Activated naive CD4-positive, alpha-beta T cell treated with anti-CD3 and anti-CD28 coated beads for 36 hours (primary cell): Measurements from ENCODE around the gene TAL1. TPM values are rescaled to one million over a fixed set of nuclear protein-coding genes. Genes with fewer than 3 reads are reported as not detected.

Experiments used
- CTCF ChIA-PET: fragments of 350-600 bp; sonication (Branson Sonifier 250); formaldehyde crosslinking; loops from one replicate; lab custom pipeline; 2021; ENCODE audit warnings: antibody characterized with exemption; lab: Charles Lee
- DNase-seq: peaks from one replicate; pipeline ENCODE4 v3.0.0-alpha.2; 2020
- H3K27ac Mint-ChIP-seq: one replicate; pipeline ENCODE4 v1.8.0; 2021; ENCODE audit warnings: mild to moderate bottlenecking, mixed read lengths
- H3K27me3 Mint-ChIP-seq: one replicate; pipeline ENCODE4 v1.8.0; 2021; ENCODE audit warnings: low read depth, mixed read lengths
- H3K36me3 Mint-ChIP-seq: one replicate; pipeline ENCODE4 v1.8.0; 2021; ENCODE audit warnings: low read depth, mixed read lengths
- H3K4me1 Mint-ChIP-seq: one replicate; pipeline ENCODE4 v1.8.0; 2021; ENCODE audit warnings: low read depth, mixed read lengths
- H3K4me3 Mint-ChIP-seq: one replicate; pipeline ENCODE4 v1.8.0; 2021; ENCODE audit warnings: mild to moderate bottlenecking, moderate library complexity, mixed read lengths
- H3K9me3 Mint-ChIP-seq: one replicate; pipeline ENCODE4 v1.8.0; 2021; ENCODE audit warnings: mixed read lengths
- intact Hi-C: fragments of 100-400 bp; cut with micrococcal nuclease; formaldehyde crosslinking; loops from one replicate; pipeline ENCODE4 v1.15.1; 2023
- total RNA-seq, 2 experiments: library from RNA; stranded (reverse); gene quantifications; one replicate each; pipeline ENCODE4 v1.2.3, GENCODE V29; 2021

The TAL1 gene
- total RNA-seq, 2 experiments from 2014 or later, result not detected

DNA sequence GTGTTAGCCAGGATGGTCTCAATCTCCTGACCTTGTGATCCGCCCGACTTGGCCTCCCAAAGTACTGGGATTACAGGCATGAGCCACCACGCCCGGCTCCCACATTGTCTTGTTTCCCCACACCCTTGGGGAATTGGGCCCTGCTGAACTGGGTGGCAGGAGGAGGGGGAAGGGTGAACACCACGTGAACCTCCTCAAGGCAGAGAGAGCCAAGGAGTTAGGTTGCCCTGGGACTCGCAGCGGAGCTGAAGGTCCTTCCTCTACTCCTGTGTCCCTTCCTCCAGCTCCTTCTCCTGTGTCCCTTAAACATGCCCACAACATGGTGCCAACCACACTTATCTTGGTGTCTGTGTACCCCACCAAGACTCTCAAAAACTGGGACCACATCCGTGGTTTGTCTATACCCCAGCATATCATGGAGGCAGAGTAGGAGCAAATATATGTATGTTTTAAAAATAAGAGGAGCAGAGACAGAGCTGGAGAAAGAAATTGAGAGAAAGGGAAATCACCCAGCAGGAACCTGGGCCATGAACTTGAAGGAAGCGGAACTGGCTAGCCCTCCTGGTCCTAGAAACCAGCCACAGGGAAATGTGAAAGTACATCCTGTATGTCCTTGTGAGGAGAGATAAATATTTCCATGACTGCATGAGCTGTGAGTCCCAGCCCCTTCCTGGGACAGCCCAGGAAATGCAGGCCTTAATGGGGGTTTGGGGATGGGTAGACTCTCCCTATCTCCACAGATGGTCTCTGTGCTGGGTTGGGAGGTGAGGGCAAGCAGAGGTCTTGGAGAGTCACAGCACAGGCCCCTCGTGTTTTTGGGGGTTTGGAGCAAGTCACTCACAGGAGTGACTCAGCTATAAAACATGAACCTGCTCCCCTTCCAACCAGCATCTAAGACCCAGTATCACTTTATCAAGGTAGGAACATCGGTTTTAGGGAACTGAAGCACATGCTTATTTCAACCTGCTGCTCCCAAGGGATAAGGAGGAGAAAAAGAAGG lies 9.4 kb upstream of the TAL1 start:
- peaks cover 28% of the 10 kb centered on the region for H3K27me3 Mint-ChIP-seq
- CTCF ChIA-PET, result interaction anchor here (1.2 kb wide), 1 partner anchor 190 kb away, joined by 3 read pairs; no protein-coding TSS in a partner anchor
- H3K36me3 Mint-ChIP-seq, result no peaks in the 10 kb centered on the region
- H3K9me3 Mint-ChIP-seq, result no peaks in the 10 kb centered on the region
- DNase-seq, result no peak
- no peak overlapping the region for H3K27ac Mint-ChIP-seq
- peaks cover 3% of the 10 kb centered on the region for H3K4me1 Mint-ChIP-seq
- H3K4me3 Mint-ChIP-seq, result no peak overlapping the region
- intact Hi-C loops, result no loop called here

DNA sequence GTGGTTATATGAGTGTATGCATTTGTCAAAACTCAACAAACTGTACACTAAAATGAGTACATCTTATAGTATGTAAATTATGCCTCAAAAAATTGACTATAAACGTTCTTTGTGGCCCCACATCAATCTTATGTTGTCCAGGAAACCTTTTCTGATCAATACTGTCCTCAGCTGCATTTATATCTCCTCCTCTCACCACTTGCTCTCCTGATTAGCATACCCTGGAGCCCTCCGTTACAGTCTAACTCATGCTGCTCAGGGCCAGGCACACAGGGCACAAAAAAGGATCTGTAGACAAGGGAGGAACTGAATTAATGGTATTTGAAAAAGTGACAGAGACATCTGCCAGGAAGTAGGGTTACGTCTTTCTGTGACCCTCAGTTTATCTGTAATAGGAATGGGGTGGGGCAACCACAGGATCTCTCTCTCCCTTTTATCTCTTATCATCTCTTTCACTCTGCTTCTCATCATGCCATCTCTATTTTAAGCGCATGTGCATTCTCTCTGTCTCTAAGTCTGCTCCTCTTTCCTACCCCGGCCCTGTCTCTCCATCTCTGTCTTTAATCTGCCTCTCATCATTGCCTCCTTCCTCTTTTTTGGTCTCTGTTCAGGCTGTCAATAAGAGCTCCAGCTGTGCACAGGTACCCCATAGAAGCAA lies 7.0 kb upstream of the TAL1 start:
- H3K9me3 Mint-ChIP-seq, result no peaks in the 10 kb centered on the region
- CTCF ChIA-PET, result interaction anchor here (1.5 to 1.6 kb wide), 2 partner anchors 23 to 46 kb away, joined by 3 to 4 read pairs; no protein-coding TSS in a partner anchor
- no peak overlapping the region for H3K4me3 Mint-ChIP-seq
- intact Hi-C loops, result no loop called here
- no peak overlapping the region for H3K27ac Mint-ChIP-seq
- H3K36me3 Mint-ChIP-seq, result no peaks in the 10 kb centered on the region
- no peak for DNase-seq
- H3K4me1 Mint-ChIP-seq, result peaks cover 3% of the 10 kb centered on the region
- H3K27me3 Mint-ChIP-seq, result peaks cover 40% of the 10 kb centered on the region

DNA sequence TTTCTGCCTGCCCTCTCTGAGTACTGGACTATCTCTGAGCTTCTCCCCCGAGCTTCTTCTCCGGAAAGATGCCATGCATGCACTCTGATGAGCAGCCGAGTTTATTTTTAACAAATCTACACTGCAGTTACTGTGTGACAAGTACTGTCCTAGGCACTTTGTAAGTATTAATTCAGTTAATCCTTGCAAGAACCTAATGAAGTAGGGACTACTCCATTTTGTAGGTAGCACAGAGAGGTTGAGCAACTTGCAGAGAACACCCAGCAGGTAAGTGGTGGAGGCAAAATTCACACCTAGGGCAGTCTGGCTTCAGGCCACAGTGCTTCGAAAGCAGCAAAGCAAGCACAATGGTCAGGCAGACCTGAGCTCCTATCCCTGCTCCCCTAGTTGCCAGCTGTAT lies 3.8 kb upstream of the TAL1 start:
- H3K36me3 Mint-ChIP-seq, result no peaks in the 10 kb centered on the region
- no peaks in the 10 kb centered on the region for H3K9me3 Mint-ChIP-seq
- peaks cover 13% of the 10 kb centered on the region for H3K4me1 Mint-ChIP-seq
- intact Hi-C loops, result no loop called here
- CTCF ChIA-PET, result no interaction called here
- H3K4me3 Mint-ChIP-seq, result no peak overlapping the region
- no peak for DNase-seq
- H3K27me3 Mint-ChIP-seq, result peaks cover 51% of the 10 kb centered on the region
- H3K27ac Mint-ChIP-seq, result no peak overlapping the region

DNA sequence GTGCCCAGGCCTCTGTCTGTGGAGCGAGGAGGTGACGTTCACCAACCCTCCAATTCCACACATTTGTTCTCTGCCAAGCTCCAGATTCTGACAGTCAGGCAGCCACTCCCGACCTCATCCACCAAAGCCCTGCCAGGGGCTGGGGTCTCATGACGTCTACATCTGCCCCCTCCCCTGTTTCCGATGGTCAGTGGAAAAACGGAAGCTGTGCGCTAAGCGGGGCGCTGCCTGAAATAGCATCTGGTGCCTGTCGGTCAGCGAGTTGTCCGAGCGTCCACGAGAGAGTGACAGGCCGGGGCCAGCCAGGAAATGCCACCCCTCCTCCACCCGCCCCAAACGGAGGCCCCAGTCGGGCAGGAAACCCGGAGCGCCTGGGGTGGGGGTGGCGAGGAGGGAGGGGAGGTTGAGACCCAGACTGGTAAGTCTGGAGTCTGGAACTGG lies 3.2 kb upstream of the TAL1 start:
- H3K27ac Mint-ChIP-seq, result no peak overlapping the region
- intact Hi-C loops, result no loop called here
- H3K36me3 Mint-ChIP-seq, result no peaks in the 10 kb centered on the region
- no peaks in the 10 kb centered on the region for H3K9me3 Mint-ChIP-seq
- CTCF ChIA-PET, result interaction anchor here (1.5 kb wide), 1 partner anchor 56 kb away, joined by 3 read pairs; no protein-coding TSS in a partner anchor
- DNase-seq, result no peak
- H3K4me3 Mint-ChIP-seq, result no peak overlapping the region
- H3K4me1 Mint-ChIP-seq, result peaks cover 16% of the 10 kb centered on the region
- peaks cover 56% of the 10 kb centered on the region for H3K27me3 Mint-ChIP-seq

DNA sequence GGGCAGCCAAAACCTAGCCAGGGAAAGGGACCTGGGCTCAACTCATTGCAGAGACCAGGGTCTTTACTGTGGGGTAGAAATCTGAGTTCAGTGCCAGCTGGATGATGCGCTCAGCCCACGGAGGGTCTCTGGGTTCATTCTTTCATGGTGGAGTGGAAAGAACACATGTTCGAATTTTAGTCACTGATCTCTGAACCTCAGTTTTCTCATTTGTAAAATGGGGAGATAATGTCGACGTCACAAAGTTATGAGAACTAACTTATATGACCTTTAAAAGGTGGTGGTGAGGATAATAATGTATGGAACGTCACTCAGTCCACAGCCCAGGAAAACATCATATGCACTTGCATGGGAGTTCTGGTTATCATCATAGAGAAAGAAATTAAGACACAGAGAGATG lies 1.2 kb upstream of the TAL1 start:
- peaks cover 69% of the 10 kb centered on the region for H3K27me3 Mint-ChIP-seq
- no peak overlapping the region for H3K4me3 Mint-ChIP-seq
- H3K9me3 Mint-ChIP-seq, result no peaks in the 10 kb centered on the region
- no peak for DNase-seq
- H3K27ac Mint-ChIP-seq, result no peak overlapping the region
- H3K36me3 Mint-ChIP-seq, result no peaks in the 10 kb centered on the region
- peaks cover 22% of the 10 kb centered on the region for H3K4me1 Mint-ChIP-seq
- CTCF ChIA-PET, result interaction anchor here (0.7 to 1.2 kb wide), 2 partner anchors 54 to 504 kb away, joined by 3 to 4 read pairs; no protein-coding TSS in a partner anchor
- intact Hi-C loops, result loop anchor here (5.0 kb wide), 1 partner anchor 204 kb away; the partner anchor contains the start of gene FOXD2

DNA sequence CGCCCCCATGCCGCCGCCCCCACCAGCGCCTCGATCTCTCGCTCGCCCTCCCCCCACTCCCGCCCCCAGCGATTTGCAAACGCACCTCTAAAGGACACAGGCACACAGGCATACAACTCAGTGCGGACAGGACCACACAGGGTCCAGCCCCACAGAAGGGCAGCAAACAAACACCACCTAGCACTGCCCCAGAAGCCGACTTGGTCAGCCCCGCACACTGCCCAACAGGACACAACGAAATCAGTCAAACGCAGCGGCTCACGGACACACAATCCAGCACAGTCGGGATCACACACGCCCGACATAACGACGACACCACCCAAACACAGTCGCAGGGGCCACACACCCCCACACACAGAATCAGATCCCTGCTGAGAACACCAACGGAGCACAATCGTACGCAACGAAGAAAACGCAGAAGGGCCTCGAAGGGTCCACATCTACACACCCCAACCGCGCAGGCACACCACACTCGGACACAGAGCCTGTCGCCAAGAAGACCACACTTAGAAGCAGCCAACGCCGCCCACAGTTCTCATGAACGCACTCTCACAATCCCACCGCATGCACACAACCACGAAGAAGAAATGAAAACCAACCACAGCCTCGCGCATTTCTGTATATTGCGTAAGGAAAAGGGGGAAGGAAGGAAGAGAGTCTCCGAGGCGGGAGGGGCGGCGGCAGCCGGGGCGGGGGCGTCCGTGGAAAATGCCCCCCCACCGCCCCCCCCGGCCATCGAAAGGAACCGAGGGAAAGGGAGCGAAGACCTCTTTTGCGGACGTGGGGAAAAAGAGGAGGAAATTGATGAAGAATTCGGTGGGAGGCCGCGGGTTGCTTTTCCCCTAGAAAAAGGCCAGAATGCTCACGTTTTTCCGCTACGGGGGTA lies 481 bp downstream of the TAL1 start:
- peak; percentile 41 for DNase-seq
- Mint-ChIP-seq H3K36me3 (no peaks in the 10 kb centered on the region), H3K27ac (no peak overlapping the region), H3K4me1 (peaks cover 22% of the 10 kb centered on the region), H3K4me3 (peak overlapping the region; percentile 73), H3K9me3 (no peaks in the 10 kb centered on the region), H3K27me3 (peaks cover 80% of the 10 kb centered on the region)
- intact Hi-C loops, result loop anchor here (5.0 kb wide), 1 partner anchor 206 kb away; the partner anchor contains the start of gene FOXD2
- CTCF ChIA-PET, result interaction anchor here (1.2 kb wide), 1 partner anchor 53 kb away, joined by 4 read pairs; no protein-coding TSS in a partner anchor

DNA sequence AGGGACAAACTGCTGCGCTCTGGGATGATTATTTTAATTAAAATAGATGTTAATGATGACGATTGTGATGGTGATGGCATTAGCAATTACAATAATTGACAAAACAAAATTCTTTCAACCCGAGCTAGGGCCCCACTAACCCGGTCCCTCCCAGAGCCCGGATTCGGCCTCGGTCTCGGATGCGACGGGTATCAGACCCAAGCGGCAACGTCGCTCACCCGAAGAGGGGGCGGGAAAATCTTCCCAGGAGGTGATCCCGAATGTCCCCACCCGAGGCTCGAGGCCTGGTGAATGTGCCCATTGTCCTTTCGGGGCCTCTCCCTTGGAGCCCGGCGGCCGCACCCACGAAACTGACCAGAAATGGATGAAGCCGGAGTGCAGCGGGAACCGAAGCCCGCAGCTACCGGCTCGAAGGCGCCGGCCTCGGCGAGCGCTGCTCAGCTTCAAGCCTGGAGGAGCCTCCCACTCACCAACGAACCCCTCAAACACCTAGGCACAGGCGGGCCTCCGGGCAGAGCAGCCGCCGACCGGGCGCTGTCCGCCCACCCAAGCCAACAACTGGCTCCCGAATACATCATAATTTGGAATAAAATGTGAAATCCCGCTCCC lies 1.2 kb downstream of the TAL1 start:
- DNase-seq, result no peak
- intact Hi-C loops, result loop anchor here (5.0 kb wide), 1 partner anchor 207 kb away; the partner anchor contains the start of gene FOXD2
- no peaks in the 10 kb centered on the region for H3K36me3 Mint-ChIP-seq
- H3K27ac Mint-ChIP-seq, result no peak overlapping the region
- peaks cover 25% of the 10 kb centered on the region for H3K4me1 Mint-ChIP-seq
- no peaks in the 10 kb centered on the region for H3K9me3 Mint-ChIP-seq
- peaks cover 85% of the 10 kb centered on the region for H3K27me3 Mint-ChIP-seq
- CTCF ChIA-PET, result no interaction called here
- H3K4me3 Mint-ChIP-seq, result no peak overlapping the region

DNA sequence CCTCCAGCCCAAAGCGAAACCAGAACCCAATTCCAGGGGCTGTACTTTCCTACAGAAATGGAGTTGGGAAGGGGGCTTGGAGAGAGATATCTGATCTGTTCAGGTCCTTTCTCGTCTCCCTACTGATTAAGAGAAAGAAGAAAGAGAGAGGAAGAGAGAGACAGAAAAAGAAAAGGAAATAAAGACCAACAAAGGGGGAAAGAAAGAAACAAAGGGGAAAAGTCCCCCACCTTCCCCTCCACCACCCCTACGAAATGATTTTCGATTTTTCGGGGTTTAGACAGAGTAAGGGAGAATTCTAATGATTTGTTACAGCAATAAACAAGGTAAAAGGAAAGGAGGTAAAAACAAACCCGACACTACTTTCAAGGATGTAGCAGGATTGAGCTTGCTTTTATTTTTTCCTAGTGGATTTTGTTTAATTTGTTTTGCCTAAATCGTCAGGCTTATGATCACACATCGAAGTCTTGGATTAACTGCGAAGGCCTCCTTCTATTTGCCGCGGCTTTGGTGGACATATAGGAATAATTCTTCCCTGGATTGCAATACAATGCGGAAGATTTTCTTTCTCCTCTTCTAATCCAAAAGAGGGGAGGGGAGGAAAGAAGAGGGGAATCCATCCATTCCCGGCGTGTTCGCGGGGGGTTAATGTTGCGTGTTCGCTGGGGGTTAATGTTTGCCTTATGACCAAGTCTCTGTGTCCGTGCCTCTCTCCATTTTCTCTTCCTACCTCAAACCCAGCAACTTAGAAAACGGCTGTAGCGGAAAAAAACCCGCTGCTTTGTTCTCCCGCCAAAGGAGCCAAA lies 1.9 kb downstream of the TAL1 start:
- H3K36me3 Mint-ChIP-seq, result no peaks in the 10 kb centered on the region
- H3K27ac Mint-ChIP-seq, result no peak overlapping the region
- H3K4me3 Mint-ChIP-seq, result no peak overlapping the region
- H3K27me3 Mint-ChIP-seq, result peaks cover 81% of the 10 kb centered on the region
- H3K9me3 Mint-ChIP-seq, result no peaks in the 10 kb centered on the region
- no peak for DNase-seq
- intact Hi-C loops, result loop anchor here (5.0 kb wide), 1 partner anchor 207 kb away; the partner anchor contains the start of gene FOXD2
- CTCF ChIA-PET, result interaction anchor here (0.6 kb wide), 1 partner anchor 109 kb away, joined by 3 read pairs; no protein-coding TSS in a partner anchor
- peaks cover 27% of the 10 kb centered on the region for H3K4me1 Mint-ChIP-seq

DNA sequence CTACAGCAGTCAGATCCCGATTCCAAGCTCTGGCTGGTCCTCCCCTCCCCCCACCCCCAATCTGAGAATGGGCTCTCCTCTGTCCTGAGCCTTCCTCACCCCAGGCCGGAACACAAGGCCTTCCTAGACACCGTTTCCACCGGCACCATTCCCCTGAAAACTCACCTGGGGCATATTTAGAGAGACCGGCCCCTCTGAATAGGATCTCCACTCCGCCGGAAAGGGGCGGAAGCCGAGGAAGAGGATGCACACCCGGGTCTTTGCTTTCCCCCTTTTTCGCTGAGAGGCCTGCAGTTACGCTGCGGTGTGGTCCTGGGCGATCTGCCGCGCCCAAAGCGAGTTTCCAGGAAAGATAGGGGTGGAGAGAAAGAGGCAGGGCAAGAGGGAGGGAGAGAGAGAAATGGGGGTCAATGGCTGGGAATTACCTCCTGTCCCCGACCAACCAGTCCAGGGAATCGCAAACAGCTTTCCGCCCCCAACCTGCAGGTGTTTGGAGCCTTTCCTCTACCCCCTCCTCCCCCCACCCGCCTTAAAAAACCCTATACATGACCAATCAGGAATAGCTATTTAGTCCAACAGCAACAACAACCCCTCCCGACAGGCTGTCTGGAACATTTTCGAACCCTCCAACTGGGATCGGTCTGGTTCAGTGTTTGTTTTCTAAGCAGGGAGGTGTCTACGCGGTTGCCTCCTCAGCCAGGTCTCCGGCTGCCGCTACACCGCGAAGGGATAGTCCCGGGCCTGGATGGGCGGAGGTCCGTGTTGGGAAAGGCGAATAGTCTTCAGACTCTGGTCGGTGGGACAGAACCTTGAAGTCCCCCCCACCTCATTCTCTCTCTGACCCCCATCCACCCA lies 2.8 kb downstream of the TAL1 start:
- intact Hi-C loops, result no loop called here
- H3K27ac Mint-ChIP-seq, result no peak overlapping the region
- no peak for DNase-seq
- no peaks in the 10 kb centered on the region for H3K9me3 Mint-ChIP-seq
- CTCF ChIA-PET, result interaction anchor here (0.6 kb wide), 1 partner anchor 109 kb away, joined by 3 read pairs; no protein-coding TSS in a partner anchor
- no peak overlapping the region for H3K4me3 Mint-ChIP-seq
- peaks cover 76% of the 10 kb centered on the region for H3K27me3 Mint-ChIP-seq
- H3K36me3 Mint-ChIP-seq, result no peaks in the 10 kb centered on the region
- H3K4me1 Mint-ChIP-seq, result peaks cover 27% of the 10 kb centered on the region

DNA sequence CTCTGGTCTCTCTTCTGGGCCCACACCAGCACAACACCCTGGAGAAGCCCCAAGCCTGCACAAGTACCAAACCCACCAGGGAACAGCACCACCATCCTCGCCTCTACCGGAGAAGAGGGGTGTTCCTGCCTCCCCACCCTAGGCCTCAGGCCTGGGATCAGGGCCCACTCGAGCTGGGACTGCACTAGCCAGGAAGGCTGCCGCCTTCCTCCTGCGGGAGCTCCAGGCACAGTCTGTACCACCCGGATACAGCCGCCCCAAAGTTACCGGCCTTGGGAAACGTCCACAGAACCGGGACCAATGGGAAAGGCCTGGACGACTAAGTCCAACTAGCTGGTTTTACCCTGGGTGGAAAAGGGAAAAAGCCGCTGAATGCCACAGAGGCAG lies 3.4 kb downstream of the TAL1 start:
- intact Hi-C loops, result no loop called here
- CTCF ChIA-PET, result no interaction called here
- Mint-ChIP-seq H3K27ac (no peak overlapping the region), H3K4me1 (peaks cover 27% of the 10 kb centered on the region), H3K36me3 (no peaks in the 10 kb centered on the region), H3K4me3 (no peak overlapping the region), H3K27me3 (peaks cover 70% of the 10 kb centered on the region), H3K9me3 (no peaks in the 10 kb centered on the region)
- DNase-seq, result no peak
